ENCODE data around the gene METTL2B. TPM values are rescaled to one million over a fixed set of nuclear protein-coding genes. Genes with fewer than 3 reads are reported as not detected.
"Not testable (repeated sequence)": the region's sequence is repeated elsewhere in the genome, so short reads cannot be mapped to it uniquely, and the experiment has no call there.

METTL2B gene
- total RNA-seq, 1 donor from 2014 or later = 50.5 TPM

DNA sequence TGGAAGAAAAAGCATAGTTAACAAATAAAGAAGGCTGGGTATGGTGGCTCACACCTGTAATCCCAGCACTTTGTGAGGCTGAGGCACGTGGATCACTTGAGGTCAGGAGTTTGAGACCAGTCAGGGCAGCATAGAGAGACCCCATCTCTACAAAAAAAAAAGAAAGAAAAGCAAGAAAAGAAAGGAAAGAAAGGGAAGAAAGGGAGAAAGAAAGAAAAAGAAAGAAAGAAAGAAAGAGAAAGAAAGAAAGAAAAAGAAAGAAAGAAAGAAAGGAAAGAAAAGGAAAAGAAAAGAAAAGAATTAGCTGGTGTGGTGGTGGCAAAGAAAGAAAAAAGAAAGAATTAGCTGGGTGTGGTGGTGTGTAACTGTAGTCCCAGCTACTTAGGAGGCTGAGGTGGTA, 24.0 kb upstream of the METTL2B start:
- no peak for TF ChIP-seq CTCF (conservative IDR thresholded peaks at IDR 0.05)
- Mint-ChIP-seq H3K27me3 (ENCODE audit: low read depth) (peaks cover 16% of the 10 kb centered on the region), H3K4me3 (peak overlapping the region; percentile 74), H3K36me3 (ENCODE audit: low read depth) (peaks cover 3% of the 10 kb centered on the region), H3K27ac (ENCODE audit: unreplicated experiment) (peak overlapping the region; percentile 39), H3K4me1 (peaks cover 31% of the 10 kb centered on the region), H3K9me3 (no peaks in the 10 kb centered on the region)
- no peak for DNase-seq (ENCODE audit: low read depth, low spot score)

- Mint-ChIP-seq H3K9me3 (no peaks in the 10 kb centered on the region), H3K4me3 (peak overlapping the region; percentile 94), H3K27ac (ENCODE audit: unreplicated experiment) (peak overlapping the region; percentile 23), H3K27me3 (ENCODE audit: low read depth) (peaks cover 16% of the 10 kb centered on the region), H3K4me1 (peaks cover 46% of the 10 kb centered on the region), H3K36me3 (ENCODE audit: low read depth) (peaks cover 9% of the 10 kb centered on the region)
- no peak for TF ChIP-seq CTCF (conservative IDR thresholded peaks at IDR 0.05)
- DNase-seq (ENCODE audit: low read depth, low spot score) = peak; percentile 47
Measured at GRCh38 chr7:128453836-128454804, 22.4 kb upstream of the METTL2B start.

- Mint-ChIP-seq H3K9me3 (no peaks in the 10 kb centered on the region), H3K36me3 (ENCODE audit: low read depth) (peaks cover 9% of the 10 kb centered on the region), H3K4me3 (peak overlapping the region; percentile 94), H3K27me3 (ENCODE audit: low read depth) (peaks cover 16% of the 10 kb centered on the region), H3K4me1 (peaks cover 54% of the 10 kb centered on the region), H3K27ac (ENCODE audit: unreplicated experiment) (peak overlapping the region; percentile 95)
- peak; percentile 22 for TF ChIP-seq CTCF (conservative IDR thresholded peaks at IDR 0.05)
- no peak for DNase-seq (ENCODE audit: low read depth, low spot score)
Measured at GRCh38 chr7:128454808-128455542, 21.6 kb upstream of the METTL2B start.

DNA sequence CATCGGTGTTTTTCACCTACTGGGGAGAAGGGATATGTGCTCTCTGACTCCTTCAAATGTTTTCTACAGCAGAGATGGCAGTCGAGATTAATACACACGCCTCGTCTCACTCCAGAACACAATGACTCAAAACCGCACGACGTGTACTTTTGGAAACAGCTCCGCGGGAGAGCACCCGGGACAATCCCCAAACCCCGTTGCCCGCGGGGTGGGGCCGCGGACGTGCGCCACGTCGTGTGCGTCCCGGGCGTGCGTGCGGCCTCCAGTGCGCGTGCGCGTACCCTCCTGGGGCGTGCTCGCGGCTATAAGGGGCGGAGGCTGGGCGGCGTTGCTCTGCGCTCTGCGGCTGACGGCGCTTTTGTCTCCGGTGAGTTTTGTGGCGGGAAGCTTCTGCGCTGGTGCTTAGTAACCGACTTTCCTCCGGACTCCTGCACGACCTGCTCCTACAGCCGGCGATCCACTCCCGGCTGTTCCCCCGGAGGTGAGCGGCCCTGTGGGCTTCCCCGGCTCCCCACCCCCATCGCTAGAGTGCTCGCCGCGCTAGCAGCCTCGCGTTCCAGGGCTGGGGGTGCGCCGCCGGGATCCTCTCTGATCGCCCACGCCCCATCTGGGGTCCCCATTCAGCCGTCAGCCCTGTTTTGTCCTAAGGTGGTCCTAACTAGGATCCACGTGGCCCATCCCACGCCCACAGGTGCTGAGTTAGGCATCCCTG, 20.8 kb upstream of the METTL2B start, which contains the start of gene HILPDA:
TSS of gene HILPDA (plus strand) at position 336 of the 712 bp plus-strand sequence. CDS start 1,391 bp downstream, outside the sequence.
- peaks cover 14% of the 10 kb centered on the region for H3K27me3 Mint-ChIP-seq (ENCODE audit: low read depth)
- peak within 1 kb of the TSS; percentile 99 for H3K27ac Mint-ChIP-seq (ENCODE audit: unreplicated experiment)
- peak; percentile 86 for DNase-seq (ENCODE audit: low read depth, low spot score)
- TF ChIP-seq CTCF (conservative IDR thresholded peaks at IDR 0.05) = peak; percentile 26
- peaks cover 9% of the 10 kb centered on the region for H3K36me3 Mint-ChIP-seq (ENCODE audit: low read depth)
- H3K4me3 Mint-ChIP-seq = peak within 1 kb of the TSS; percentile 94
- H3K9me3 Mint-ChIP-seq = no peaks in the 10 kb centered on the region
- H3K4me1 Mint-ChIP-seq = peaks cover 56% of the 10 kb centered on the region

- H3K27me3 Mint-ChIP-seq (ENCODE audit: low read depth) = peaks cover 13% of the 10 kb centered on the region
- no peaks in the 10 kb centered on the region for H3K9me3 Mint-ChIP-seq
- no peak for DNase-seq (ENCODE audit: low read depth, low spot score)
- H3K27ac Mint-ChIP-seq (ENCODE audit: unreplicated experiment) = peak overlapping the region; percentile 99
- H3K4me1 Mint-ChIP-seq = peaks cover 56% of the 10 kb centered on the region
- TF ChIP-seq CTCF (conservative IDR thresholded peaks at IDR 0.05) = no peak
- peaks cover 9% of the 10 kb centered on the region for H3K36me3 Mint-ChIP-seq (ENCODE audit: low read depth)
- H3K4me3 Mint-ChIP-seq = peak overlapping the region; percentile 94
Measured at GRCh38 chr7:128456255-128456725, 20.3 kb upstream of the METTL2B start.

DNA sequence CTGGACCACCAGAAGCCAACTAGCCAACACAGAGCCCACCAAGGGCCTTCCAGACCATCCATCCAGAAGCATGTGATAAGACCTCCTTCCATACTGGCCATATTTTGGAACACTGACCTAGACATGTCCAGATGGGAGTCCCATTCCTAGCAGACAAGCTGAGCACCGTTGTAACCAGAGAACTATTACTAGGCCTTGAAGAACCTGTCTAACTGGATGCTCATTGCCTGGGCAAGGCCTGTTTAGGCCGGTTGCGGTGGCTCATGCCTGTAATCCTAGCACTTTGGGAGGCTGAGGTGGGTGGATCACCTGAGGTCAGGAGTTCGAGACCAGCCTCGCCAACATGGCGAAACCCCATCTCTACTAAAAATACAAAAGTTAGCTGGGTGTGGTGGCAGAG, 19.2 kb upstream of the METTL2B start:
- H3K4me3 Mint-ChIP-seq = peak overlapping the region; percentile 94
- H3K27me3 Mint-ChIP-seq (ENCODE audit: low read depth); H3K36me3 Mint-ChIP-seq (ENCODE audit: low read depth); H3K9me3 Mint-ChIP-seq; DNase-seq (ENCODE audit: low read depth, low spot score): not testable (repeated sequence)
- peak overlapping the region; percentile 50 for H3K27ac Mint-ChIP-seq (ENCODE audit: unreplicated experiment)
- H3K4me1 Mint-ChIP-seq = peaks cover 54% of the 10 kb centered on the region

All from neural crest cell (in vitro differentiated cells).